ENCODE data around the gene SASH3.

GRCh38 chrX:129842510-129843208 lies 62.9 kb downstream of the SASH3 start:
- no peak for TF ChIP-seq CTCF (IDR thresholded peaks at IDR 0.05)
- TF ChIP-seq POLR2AphosphoS5 (IDR thresholded peaks at IDR 0.05) = peak in 1 of 3 donors; percentile 41
- TF ChIP-seq POLR2A (IDR thresholded peaks at IDR 0.05) = no peak
- TF ChIP-seq EP300 (IDR thresholded peaks at IDR 0.05) = no peak

All from stomach (tissue), 4 donors.